Measurements from ENCODE around the gene TBC1D16.

Gene TBC1D16

GRCh38 chr17:79948945-79949655 is 86.6 kb downstream of the TBC1D16 start:
- no peak for DNase-seq

GRCh38 chr17:79948406-79948944 is 87.2 kb downstream of the TBC1D16 start:
- DNase-seq = no peak

- DNase-seq = no peak
Measured at GRCh38 chr17:79947351-79948031, 88.2 kb downstream of the TBC1D16 start.

GRCh38 chr17:79946352-79947231 is 89.1 kb downstream of the TBC1D16 start:
- DNase-seq = no peak

- DNase-seq = no peak
Measured at GRCh38 chr17:79945591-79946255, 89.9 kb downstream of the TBC1D16 start.

- no peak for DNase-seq
Measured at GRCh38 chr17:79944821-79945391, 90.8 kb downstream of the TBC1D16 start.

- no peak for DNase-seq
Measured at GRCh38 chr17:79944251-79944812, 91.3 kb downstream of the TBC1D16 start.

- no peak for DNase-seq
Measured at GRCh38 chr17:79943347-79944241, 92.1 kb downstream of the TBC1D16 start.

- no peak for DNase-seq
Measured at GRCh38 chr17:79942591-79943346, 92.9 kb downstream of the TBC1D16 start.

GRCh38 chr17:79942011-79942405 is 93.7 kb downstream of the TBC1D16 start:
- DNase-seq = no peak

GRCh38 chr17:79941088-79942010 is 94.3 kb downstream of the TBC1D16 start:
- no peak for DNase-seq

- no peak for DNase-seq
Measured at GRCh38 chr17:79940459-79941087, 95.1 kb downstream of the TBC1D16 start.

- no peak for DNase-seq
Measured at GRCh38 chr17:79939755-79940458, 95.8 kb downstream of the TBC1D16 start.

GRCh38 chr17:79939094-79939435 is 96.6 kb downstream of the TBC1D16 start:
- no peak for DNase-seq

- DNase-seq = peak in 1 of 2 experiments; percentile 24
Measured at GRCh38 chr17:79938336-79939093, 97.2 kb downstream of the TBC1D16 start.

GRCh38 chr17:79937391-79938335 is 98.0 kb downstream of the TBC1D16 start:
- DNase-seq = peak; percentile 100
